Choroid plexus epithelial cell (primary cell): ENCODE measurements around the gene PPP1R2.

Source experiments
- DNase-seq: peaks from one replicate; pipeline ENCODE4 v3.0.0-alpha.2; 2010; ENCODE audit warnings: low read depth
- H3K4me3 ChIP-seq: 2 replicates; pipeline ENCODE4 v1.5.1; 2011; ENCODE audit warnings: low read depth, mild to moderate bottlenecking, control low read depth, low read length, moderate library complexity
- TF ChIP-seq, protein P1 (sequence below): conservative IDR thresholded peaks from 2 replicates; pipeline ENCODE4 v1.5.1; 2011; ENCODE audit warnings: low read depth, mild to moderate bottlenecking, control low read depth, inconsistent platforms, low read length, moderate library complexity

Gene PPP1R2

DNA sequence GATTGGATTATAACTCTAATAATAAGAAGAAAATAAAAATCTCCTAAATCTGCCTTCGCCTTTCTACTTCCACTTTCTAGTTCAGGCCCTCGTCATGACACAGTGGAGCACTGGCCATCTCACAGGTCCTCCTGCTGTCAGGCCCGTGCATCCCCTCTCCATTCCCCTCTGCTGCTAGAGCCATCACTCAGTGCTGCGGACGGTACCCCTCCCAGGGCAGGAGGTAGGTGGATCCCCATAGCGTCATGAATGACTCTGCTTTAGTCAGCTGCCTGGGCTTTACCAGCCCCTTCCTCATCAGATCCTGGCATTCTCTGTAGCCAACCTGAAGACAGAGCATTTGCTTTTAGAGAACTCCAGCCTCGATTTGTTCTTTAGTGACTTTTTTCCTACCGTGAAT, 12.0 kb upstream of the PPP1R2 start:
- no peak for DNase-seq
- TF ChIP-seq, protein P1, sequence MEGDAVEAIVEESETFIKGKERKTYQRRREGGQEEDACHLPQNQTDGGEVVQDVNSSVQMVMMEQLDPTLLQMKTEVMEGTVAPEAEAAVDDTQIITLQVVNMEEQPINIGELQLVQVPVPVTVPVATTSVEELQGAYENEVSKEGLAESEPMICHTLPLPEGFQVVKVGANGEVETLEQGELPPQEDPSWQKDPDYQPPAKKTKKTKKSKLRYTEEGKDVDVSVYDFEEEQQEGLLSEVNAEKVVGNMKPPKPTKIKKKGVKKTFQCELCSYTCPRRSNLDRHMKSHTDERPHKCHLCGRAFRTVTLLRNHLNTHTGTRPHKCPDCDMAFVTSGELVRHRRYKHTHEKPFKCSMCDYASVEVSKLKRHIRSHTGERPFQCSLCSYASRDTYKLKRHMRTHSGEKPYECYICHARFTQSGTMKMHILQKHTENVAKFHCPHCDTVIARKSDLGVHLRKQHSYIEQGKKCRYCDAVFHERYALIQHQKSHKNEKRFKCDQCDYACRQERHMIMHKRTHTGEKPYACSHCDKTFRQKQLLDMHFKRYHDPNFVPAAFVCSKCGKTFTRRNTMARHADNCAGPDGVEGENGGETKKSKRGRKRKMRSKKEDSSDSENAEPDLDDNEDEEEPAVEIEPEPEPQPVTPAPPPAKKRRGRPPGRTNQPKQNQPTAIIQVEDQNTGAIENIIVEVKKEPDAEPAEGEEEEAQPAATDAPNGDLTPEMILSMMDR, result no peak
- no peak overlapping the region for H3K4me3 ChIP-seq

DNA sequence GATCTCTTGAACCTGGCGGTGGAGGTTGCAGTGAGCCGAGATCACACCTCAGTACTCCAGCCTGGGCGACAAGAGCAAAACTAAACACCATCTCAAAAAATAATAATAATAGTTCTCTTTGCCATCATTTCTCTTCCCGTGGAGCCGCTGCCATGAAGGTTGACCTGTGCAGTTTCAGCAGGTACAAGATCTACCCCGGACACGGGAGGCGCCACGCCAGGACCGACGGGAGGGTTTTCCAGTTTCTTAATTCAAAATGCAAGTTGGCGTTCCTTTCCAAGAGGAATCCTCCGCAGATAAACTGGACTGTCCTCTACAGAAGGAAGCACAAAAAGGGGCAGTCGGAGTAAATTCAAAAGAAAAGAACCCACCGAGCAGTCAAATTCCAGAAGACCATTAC, 11.3 kb upstream of the PPP1R2 start:
- no peak overlapping the region for H3K4me3 ChIP-seq
- TF ChIP-seq, protein P1, result no peak
- DNase-seq, result no peak

DNA sequence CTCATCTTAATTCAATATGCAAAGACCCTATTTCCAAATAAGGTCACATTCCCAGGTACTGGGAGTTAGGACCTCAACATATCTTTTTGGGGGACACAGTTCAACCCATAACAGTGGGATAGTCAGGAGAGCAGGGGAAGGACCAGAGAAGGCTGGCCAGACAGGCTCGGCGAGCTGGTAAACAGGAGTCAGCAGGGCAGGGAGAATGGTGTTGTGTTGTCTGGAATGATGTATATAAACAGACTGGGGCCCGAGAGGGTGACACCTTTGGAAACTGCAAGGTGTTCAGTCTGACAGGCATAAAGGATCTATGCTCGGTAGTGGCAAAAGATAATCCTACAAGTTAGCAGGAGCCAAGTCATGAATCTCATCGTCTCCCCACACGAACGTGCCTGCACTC, 10.1 kb upstream of the PPP1R2 start:
- TF ChIP-seq, protein P1, result no peak
- no peak overlapping the region for H3K4me3 ChIP-seq
- DNase-seq, result no peak

DNA sequence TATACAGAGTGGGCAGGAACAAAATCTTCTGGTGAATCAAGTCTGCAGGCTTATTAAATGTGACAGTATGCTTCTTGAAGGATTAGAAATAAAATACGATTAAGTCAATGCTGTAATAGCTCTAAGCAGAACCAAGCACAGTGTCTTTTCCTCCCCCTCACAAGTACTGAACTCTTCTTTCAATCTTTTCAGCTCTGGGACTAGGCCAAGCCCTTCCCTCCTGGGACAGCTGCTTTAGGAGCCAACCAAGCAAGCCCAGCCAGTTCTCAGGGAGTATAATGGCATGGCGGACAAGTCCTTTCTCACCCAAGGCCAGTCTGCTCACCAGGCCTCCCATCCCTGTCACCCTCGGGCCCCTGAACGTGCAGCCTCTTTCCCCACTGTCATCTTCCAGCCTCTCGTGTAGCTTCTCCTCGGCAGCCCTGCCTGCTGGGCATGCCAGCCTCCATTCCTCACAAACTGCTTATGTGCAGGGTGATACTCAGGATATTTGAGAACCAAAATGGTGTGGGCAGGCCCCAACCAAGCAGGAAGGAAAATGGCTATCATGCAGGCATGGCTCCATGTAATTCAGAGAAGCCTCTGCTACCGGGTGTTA, 8.4 kb upstream of the PPP1R2 start:
- DNase-seq, result peak; percentile 16
- H3K4me3 ChIP-seq, result no peak overlapping the region
- TF ChIP-seq, protein P1, result no peak

GRCh38 chr3:195550723-195551122, 7.6 kb upstream of the PPP1R2 start:
- H3K4me3 ChIP-seq, result no peak overlapping the region
- TF ChIP-seq, protein P1, result no peak
- peak; percentile 64 for DNase-seq

- peak; percentile 71 for DNase-seq
- TF ChIP-seq, protein P1, result no peak
- no peak overlapping the region for H3K4me3 ChIP-seq
Observed at GRCh38 chr3:195549931-195550519, 6.9 kb upstream of the PPP1R2 start.

- no peak overlapping the region for H3K4me3 ChIP-seq
- TF ChIP-seq, protein P1, result no peak
- DNase-seq, result no peak
Observed at GRCh38 chr3:195548987-195549386, 5.9 kb upstream of the PPP1R2 start.
